ENCODE measurements around the gene SNTN.

Gene SNTN

DNA sequence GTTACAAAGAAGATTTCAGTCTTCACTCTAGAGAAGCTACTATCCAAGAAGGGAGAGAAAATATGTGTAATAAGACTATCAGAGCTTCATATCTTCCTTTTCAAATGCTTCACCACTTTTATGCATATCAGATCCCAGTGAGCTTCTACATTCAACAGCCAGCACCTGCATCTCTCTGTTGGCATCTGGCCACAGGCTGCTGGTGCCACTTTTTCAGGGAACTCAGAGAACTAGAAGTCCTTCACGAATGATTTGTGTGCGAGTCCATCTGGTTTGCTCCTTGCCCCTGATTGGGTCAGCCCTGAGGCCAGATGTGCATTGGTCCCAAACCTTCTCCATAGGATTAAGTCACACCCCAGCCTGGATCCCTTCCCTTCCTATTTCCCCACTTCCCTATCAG lies 22.1 kb downstream of the SNTN start:
- DNase-seq (ENCODE audit: low read depth) = no peak

DNA sequence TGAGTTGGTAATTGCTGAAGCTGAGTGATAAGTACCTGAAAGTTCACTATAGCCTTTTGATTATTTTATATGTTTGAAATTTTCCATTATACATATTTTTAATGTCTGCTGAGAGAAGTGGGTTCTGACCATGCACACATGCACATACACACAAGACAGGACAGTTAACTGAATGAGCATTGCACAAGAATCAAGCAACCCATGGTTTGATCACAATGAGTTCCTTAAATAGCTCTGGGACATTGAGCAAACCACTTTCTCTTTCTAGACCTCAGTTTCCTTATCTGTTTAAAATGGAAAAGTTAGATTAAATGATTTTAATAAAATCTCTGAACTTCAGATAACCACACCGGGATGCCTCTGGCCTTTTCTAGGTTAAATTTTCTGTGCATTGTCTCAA lies 26.7 kb downstream of the SNTN start:
- no peak for DNase-seq (ENCODE audit: low read depth)

DNA sequence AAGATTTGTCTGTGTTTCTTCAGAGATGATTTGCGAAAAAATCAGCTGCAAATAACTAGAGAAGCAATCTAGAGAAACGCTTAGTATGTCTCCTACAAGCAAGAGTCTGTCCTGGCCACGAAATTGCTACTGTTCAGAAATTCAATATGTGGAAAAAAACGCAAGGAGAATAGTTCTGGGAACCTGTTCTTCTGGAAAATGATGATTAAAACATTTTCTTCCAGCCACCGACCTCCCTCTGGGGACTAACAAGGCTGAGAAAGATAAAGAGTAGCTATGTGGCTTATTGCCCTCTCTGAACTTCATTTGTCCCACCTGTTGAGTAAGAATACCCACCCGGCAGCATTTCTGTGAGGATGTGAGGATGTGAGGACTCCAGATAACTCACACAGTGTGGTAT lies 31.6 kb downstream of the SNTN start:
- no peak for DNase-seq (ENCODE audit: low read depth)

DNA sequence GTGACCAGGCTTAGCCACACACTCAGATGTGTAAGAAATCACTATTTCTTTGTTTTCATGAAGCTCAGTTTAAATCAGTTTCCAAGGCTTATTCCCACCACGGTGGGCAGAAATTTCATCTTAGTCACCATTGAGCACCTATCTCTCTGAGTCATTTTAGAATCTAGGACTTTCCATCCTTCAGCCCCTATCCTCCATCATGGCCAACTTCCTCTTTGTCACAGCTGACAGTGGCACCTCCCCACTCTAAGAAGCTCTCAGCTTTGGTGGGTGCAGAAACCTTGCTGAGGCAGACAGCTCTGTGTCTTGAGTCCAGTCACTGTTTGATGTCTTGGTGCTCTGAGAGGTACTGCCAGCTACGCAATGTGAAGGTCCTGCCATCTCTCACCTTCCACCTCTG lies 32.9 kb downstream of the SNTN start:
- DNase-seq (ENCODE audit: low read depth) = no peak

DNA sequence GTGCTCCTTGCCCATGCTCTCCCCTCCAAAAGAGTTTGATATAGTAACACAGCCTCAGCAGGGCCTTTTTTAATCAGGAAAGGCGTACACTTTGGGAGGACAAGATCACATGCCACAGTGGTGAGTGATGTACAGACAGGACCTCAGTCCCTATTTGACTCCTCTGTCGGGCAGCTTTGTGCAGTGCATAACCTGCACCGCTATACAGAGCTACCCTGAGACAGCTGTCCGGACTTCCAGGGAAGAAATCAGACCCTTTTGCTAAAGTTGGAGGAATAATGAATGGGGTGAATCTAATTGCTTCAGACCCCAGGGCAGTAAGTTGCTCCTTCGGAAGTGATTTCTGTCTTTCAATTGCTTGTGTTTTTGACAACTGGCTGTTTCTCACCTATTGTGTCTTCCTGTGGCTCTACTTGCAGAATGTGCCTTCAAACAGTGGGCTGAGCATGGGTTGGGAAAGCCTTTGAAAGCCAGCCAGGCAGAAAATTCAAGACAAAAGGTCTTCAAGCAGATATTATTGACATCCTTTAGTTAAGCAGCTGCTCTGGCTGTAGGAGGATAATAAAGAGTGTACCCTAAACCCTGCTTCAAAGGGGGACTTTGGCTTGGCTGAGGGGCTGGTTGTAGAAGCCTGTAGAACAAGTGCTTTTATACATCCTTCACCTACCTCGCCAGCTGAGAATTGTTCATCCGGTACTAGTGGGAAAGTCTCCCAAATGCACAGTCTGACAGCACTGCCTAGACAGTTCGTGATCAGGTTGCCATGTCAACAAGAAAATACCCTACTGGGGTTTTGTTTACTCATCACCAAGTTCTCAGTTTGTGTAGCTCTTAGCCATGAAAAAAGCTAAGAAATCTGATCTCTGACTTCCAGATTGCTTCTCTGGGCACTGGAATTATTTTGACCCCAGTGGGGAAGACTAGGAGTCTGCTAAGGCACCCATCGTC lies 35.1 kb downstream of the SNTN start:
- DNase-seq (ENCODE audit: low read depth) = no peak

DNA sequence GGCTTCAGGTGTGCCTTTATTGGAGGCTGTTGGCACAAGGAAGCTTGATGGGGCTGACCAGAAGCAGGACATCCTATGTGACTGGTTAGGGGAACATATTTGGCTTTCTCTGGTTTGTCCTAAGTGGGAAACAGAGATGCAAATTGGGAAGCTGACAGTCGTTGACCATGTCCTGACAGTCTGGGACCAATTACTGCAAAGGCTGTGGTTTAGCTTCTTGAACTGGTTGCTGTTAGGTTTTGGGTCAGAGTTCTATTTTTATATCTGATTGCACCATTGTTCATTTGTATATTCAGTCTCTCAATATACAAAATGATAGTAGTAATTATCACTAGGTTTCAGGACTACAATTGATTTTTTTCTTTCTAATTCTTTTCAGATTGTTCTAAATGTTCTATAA lies 36.8 kb downstream of the SNTN start:
- DNase-seq (ENCODE audit: low read depth) = no peak

DNA sequence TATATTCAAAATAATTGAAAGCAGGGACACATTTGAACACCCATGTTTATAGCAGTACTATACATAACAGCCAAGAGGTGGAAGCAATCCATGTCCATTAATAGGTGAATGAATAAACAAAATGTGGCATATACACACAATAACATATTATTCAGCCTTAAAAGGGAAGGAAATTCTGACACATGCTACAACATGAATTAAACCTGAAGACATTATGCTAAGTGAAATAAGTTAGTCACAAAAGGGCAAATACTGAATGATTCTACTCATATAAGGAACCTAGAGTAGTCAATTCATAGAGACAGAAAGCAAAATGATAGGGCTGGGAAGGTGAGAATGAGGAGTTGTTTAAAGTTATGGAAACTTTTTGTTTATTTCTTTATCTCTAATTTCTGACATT lies 40.9 kb downstream of the SNTN start:
- DNase-seq (ENCODE audit: low read depth) = no peak

DNA sequence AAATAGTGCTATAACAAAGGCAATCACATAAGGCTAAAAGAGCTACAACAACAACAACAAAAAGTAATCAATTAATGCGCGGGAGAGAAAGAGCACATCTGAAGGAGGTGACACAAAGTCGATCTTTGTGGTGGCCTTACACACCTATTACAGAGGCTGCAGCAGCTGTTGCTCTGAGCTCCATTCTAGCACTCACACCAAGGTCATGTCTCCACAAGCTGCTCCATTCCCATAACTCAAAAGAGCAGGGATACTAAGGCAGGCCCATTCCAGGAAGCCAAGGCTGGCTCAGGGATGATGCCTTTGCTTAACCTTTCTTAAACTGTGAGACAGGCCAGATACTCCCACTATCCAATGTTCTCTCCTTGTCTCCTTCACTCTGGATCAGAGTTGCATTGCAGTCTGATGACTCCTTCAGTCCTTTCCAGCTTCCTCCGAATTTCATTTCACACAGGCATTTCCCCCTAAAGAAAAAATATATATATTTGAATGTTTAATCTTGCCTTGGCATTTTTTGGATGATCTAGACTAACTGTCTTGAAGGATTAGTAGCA lies 52.7 kb downstream of the SNTN start:
- no peak for DNase-seq (ENCODE audit: low read depth)

DNA sequence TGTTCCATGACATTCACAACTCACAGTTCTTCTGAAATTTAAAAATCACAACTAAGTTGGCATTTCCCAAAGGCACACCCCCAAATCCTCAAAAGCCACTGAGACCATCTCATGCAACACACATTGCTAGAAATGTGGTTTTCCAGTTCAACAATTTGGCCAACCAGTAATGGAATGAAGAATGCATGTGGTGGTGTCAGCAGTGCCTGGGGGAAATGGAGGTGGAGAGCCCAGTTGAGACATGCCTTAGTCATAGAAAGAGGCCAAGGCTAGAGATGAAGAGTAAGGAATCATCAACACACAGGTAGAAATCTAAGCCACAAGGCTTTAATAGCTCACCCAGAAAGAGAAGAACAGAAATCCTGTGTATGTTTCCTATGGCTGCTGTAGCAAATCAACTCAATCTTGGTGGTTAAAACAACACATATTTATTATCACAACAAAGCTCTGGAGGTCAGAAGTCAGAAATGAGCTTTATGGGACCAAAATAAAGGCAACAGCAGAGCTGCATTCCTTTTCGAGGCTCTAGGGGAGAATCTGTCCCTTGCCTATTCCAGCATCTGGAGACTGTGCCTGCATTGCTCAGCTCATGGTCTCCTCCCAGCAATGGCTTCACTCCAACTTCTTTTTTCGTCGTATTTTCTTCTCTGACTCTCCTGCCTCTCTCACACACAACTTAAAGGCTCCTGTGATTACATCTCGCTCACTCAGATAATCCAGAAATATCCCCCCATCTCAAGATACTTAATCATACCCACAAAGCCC lies 54.0 kb downstream of the SNTN start:
- no peak for DNase-seq (ENCODE audit: low read depth)

DNA sequence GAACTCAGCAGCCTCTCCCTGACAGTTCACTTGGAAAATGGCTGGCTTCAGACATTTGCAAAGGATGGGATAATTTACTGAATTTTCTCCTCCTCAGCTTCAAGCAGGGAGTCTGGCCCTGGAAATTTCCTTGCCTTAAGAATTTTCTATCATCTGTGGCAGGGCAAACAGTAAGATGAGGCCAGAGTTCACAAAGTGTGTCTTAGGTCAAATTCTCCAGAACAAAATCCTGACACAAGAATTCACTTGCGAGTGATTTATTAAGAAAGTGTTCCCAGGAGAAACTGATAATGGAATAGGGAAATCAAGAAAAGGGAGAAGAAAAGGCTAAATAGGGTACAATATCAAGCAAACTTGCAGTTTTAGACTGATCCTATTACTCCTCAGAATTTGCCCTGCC lies 55.3 kb downstream of the SNTN start:
- DNase-seq (ENCODE audit: low read depth) = no peak

DNA sequence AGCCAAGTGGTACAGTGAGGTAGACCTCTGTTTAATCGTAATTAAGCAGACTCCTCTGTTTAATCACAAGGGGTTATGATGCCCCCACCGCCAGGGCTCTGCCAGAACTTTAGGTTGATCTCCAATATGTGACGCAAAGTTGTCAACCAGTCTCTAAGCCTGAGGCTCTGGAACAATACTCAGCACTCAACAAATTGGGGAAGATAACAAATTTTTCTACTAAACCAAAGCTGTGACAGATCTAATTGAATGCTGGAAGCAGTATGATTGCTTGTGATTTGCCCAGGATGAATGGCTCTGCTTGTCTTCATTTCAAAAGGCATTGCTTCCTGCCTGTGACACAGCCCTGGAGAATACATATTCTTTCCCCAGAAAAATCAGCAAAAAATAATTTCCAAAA lies 57.1 kb downstream of the SNTN start:
- no peak for DNase-seq (ENCODE audit: low read depth)

Measured in activated T-cell treated with anti-CD3 and anti-CD28 coated beads for 1 hour (primary cell).